Type B pancreatic cell (in vitro differentiated cells): Measurements from ENCODE around the gene WDR59. TPM values are rescaled to one million over a fixed set of nuclear protein-coding genes. Genes with fewer than 3 reads are reported as not detected.

Source experiments
- DNase-seq: peaks from one replicate; pipeline ENCODE4 v3.0.0; 2021; ENCODE audit warnings: mixed read lengths; ENCODE audit not compliant: unreplicated experiment; ENCODE audit errors: extremely low spot score
- H3K27ac Mint-ChIP-seq: 2 replicates; pipeline ENCODE4 v1.8.0; 2021; ENCODE audit warnings: mild to moderate bottlenecking, mixed read lengths
- H3K27me3 Mint-ChIP-seq: 2 replicates; pipeline ENCODE4 v1.8.0; 2021; ENCODE audit warnings: mixed read lengths
- H3K36me3 Mint-ChIP-seq: 2 replicates; pipeline ENCODE4 v1.8.0; 2021; ENCODE audit warnings: mixed read lengths
- H3K4me1 Mint-ChIP-seq: one replicate; pipeline ENCODE4 v1.8.0; 2021; ENCODE audit warnings: mixed read lengths; ENCODE audit not compliant: unreplicated experiment
- H3K4me3 Mint-ChIP-seq: 2 replicates; pipeline ENCODE4 v1.8.0; 2021; ENCODE audit warnings: mild to moderate bottlenecking, mixed read lengths
- H3K9me3 Mint-ChIP-seq: 2 replicates; pipeline ENCODE4 v1.8.0; 2021; ENCODE audit warnings: mixed read lengths
- CTCF ChIP-seq: fragments of 200-600 bp; sonication (generic); conservative IDR thresholded peaks from 2 replicates; pipeline ENCODE4 v1.5.0; 2021; ENCODE audit warnings: antibody characterized with exemption, mild to moderate bottlenecking
- total RNA-seq: library from RNA; stranded (reverse); gene quantifications from 2 replicates; pipeline ENCODE4 v1.2.1, GENCODE V29; 2021; ENCODE audit warnings: low replicate concordance

The WDR59 gene
- total RNA-seq, 1 donor from 2014 or later: 88.9 TPM

DNA sequence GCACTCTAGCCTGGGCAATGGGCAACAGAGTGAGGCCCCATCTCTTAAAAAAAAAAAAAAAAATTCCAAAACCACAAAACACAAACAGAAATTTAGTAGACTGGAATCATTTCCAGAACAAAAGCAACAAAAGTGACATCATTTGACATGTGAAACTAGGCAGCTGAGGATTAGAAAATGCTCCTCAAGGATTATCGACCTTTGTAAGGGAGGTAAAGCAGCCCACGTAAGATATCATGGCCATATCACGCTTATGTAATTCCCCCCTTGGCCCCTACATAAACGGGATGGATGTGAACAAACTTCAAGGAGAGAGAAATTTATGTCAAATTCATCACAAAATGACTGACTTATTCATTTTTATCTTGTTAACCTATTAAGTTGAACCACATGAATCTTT lies 83.3 kb downstream of the WDR59 start:
- H3K36me3 Mint-ChIP-seq: peaks cover 42% of the 10 kb centered on the region

DNA sequence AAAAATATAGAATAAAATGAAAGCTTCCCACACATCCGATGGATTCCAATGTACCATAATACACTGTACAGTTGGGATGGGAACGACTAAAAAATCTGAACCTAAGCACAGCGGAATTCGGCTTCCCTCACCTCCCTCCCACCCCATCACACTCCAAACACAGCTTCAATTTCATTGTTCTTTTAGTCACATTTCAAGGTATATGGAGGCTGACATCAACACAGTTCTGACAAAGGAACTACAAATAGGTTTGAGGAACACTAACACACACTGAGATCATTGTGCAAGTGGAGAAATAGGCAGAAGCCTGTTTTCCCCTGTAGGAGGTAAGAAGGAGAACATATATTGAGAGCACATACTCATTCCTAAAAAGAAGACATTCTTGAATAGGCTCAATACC lies 85.1 kb downstream of the WDR59 start:
- no peaks in the 10 kb centered on the region for H3K4me1 Mint-ChIP-seq
- no peaks in the 10 kb centered on the region for H3K27me3 Mint-ChIP-seq
- no peaks in the 10 kb centered on the region for H3K9me3 Mint-ChIP-seq
- no peak overlapping the region for H3K27ac Mint-ChIP-seq
- no peak for DNase-seq
- peaks cover 38% of the 10 kb centered on the region for H3K36me3 Mint-ChIP-seq
- TF ChIP-seq CTCF: no peak
- H3K4me3 Mint-ChIP-seq: no peak overlapping the region

More for the DNA sequence above, 83.3 kb downstream of the WDR59 start:
- H3K4me1 Mint-ChIP-seq: no peaks in the 10 kb centered on the region
- no peaks in the 10 kb centered on the region for H3K9me3 Mint-ChIP-seq
- H3K4me3 Mint-ChIP-seq: no peak overlapping the region
- no peak overlapping the region for H3K27ac Mint-ChIP-seq
- no peaks in the 10 kb centered on the region for H3K27me3 Mint-ChIP-seq
- no peak for TF ChIP-seq CTCF
- DNase-seq: no peak

DNA sequence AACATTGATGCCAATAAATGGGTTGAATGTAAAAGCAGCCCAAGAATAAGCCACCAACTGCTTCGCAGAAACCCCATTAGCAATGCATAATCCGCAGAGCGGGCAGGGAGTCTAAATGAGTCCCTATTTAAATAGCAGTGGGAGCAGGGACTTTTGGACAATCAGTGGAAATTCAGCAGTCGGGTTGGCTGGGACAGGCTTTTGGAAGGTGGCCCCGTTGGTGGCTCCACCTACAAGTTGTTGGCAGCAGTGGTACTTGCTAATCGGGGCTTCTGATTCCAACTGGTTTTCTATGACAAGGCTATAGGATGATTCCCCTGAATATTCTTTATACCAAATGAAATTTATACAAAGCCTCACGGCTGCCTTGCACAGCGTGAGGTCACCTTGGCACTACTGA lies 86.3 kb downstream of the WDR59 start:
- peaks cover 33% of the 10 kb centered on the region for H3K36me3 Mint-ChIP-seq

GRCh38 chr16:74896389-74897370 lies 88.2 kb downstream of the WDR59 start:
- Mint-ChIP-seq H3K4me3 (no peak overlapping the region), H3K27ac (no peak overlapping the region), H3K27me3 (no peaks in the 10 kb centered on the region), H3K9me3 (no peaks in the 10 kb centered on the region), H3K36me3 (peaks cover 32% of the 10 kb centered on the region), H3K4me1 (no peaks in the 10 kb centered on the region)
- no peak for DNase-seq
- TF ChIP-seq CTCF: no peak

More for the DNA sequence above, 86.3 kb downstream of the WDR59 start:
- no peaks in the 10 kb centered on the region for H3K27me3 Mint-ChIP-seq
- no peaks in the 10 kb centered on the region for H3K9me3 Mint-ChIP-seq
- no peak for DNase-seq
- no peak overlapping the region for H3K4me3 Mint-ChIP-seq
- no peak for TF ChIP-seq CTCF
- H3K27ac Mint-ChIP-seq: no peak overlapping the region
- H3K4me1 Mint-ChIP-seq: no peaks in the 10 kb centered on the region

DNA sequence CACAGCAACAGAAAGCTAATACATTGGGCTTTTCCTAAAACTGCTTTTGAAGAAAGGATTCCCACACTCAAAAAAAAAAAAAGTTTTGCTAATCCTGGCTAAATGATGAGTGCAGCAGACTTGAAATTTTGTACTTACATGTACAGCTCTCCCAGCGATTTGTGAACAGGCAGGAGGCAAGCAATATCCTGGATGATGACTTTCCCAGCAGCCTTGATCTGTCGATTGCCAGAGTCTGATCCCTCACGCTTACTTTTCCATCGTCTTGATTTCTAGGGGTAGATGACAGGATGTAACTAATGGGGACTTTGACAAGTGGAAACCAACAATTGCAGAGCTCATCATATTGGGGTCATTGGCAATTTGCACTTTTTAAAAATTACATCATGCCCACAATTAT lies 91.4 kb downstream of the WDR59 start:
- Mint-ChIP-seq H3K4me3 (no peak overlapping the region), H3K27ac (no peak overlapping the region), H3K36me3 (peaks cover 31% of the 10 kb centered on the region), H3K9me3 (no peaks in the 10 kb centered on the region), H3K27me3 (no peaks in the 10 kb centered on the region), H3K4me1 (no peaks in the 10 kb centered on the region)
- no peak for DNase-seq
- TF ChIP-seq CTCF: no peak
